Osteocyte (in vitro differentiated cells): Measurements from ENCODE around the gene CCDC88C. TPM values are rescaled to one million over a fixed set of nuclear protein-coding genes. Genes with fewer than 3 reads are reported as not detected.

Experiments
- DNase-seq: peaks from one replicate; pipeline ENCODE4 v3.0.0; 2021; ENCODE audit warnings: mixed read lengths; ENCODE audit not compliant: unreplicated experiment; ENCODE audit errors: extremely low spot score
- H3K27ac Mint-ChIP-seq: one replicate; pipeline ENCODE4 v1.8.0; 2021; ENCODE audit warnings: mild to moderate bottlenecking, mixed read lengths; ENCODE audit not compliant: unreplicated experiment
- H3K27me3 Mint-ChIP-seq: one replicate; pipeline ENCODE4 v1.8.0; 2021; ENCODE audit warnings: mixed read lengths; ENCODE audit not compliant: unreplicated experiment
- H3K36me3 Mint-ChIP-seq: one replicate; pipeline ENCODE4 v1.8.0; 2021; ENCODE audit warnings: mixed read lengths; ENCODE audit not compliant: unreplicated experiment
- H3K4me1 Mint-ChIP-seq: one replicate; pipeline ENCODE4 v1.8.0; 2021; ENCODE audit warnings: mixed read lengths; ENCODE audit not compliant: unreplicated experiment
- H3K4me3 Mint-ChIP-seq: one replicate; pipeline ENCODE4 v1.8.0; 2021; ENCODE audit warnings: mild to moderate bottlenecking, moderate library complexity, mixed read lengths; ENCODE audit not compliant: unreplicated experiment
- H3K9me3 Mint-ChIP-seq: one replicate; pipeline ENCODE4 v1.8.0; 2021; ENCODE audit warnings: mixed read lengths; ENCODE audit not compliant: unreplicated experiment
- CTCF ChIP-seq: fragments of 200-600 bp; sonication (generic); IDR thresholded peaks from 2 replicates; pipeline ENCODE4 v1.5.0; 2021; ENCODE audit warnings: antibody characterized with exemption, mild to moderate bottlenecking, moderate library complexity
- total RNA-seq: library from RNA; stranded (reverse); gene quantifications from 2 replicates; pipeline ENCODE4 v1.2.1, GENCODE V29; 2021

The CCDC88C gene
- total RNA-seq, 1 donor from 2014 or later, result 1.4 TPM

- TF ChIP-seq CTCF, result no peak
These were observed 88.1 kb downstream of the CCDC88C start for GRCh38 chr14:91329486-91330014.

GRCh38 chr14:91328313-91329050 is 89.1 kb downstream of the CCDC88C start:
- H3K27me3 Mint-ChIP-seq, result peaks cover 2% of the 10 kb centered on the region
- no peaks in the 10 kb centered on the region for H3K36me3 Mint-ChIP-seq
- peaks cover 6% of the 10 kb centered on the region for H3K4me1 Mint-ChIP-seq
- TF ChIP-seq CTCF, result no peak
- no peak for DNase-seq
- H3K4me3 Mint-ChIP-seq, result no peak overlapping the region
- H3K27ac Mint-ChIP-seq, result no peak overlapping the region
- no peaks in the 10 kb centered on the region for H3K9me3 Mint-ChIP-seq

More at GRCh38 chr14:91329486-91330014, 88.1 kb downstream of the CCDC88C start:
- H3K36me3 Mint-ChIP-seq, result no peaks in the 10 kb centered on the region
- H3K27me3 Mint-ChIP-seq, result peaks cover 2% of the 10 kb centered on the region
- no peak overlapping the region for H3K4me3 Mint-ChIP-seq
- no peak for DNase-seq
- H3K4me1 Mint-ChIP-seq, result peaks cover 6% of the 10 kb centered on the region
- no peak overlapping the region for H3K27ac Mint-ChIP-seq
- no peaks in the 10 kb centered on the region for H3K9me3 Mint-ChIP-seq

GRCh38 chr14:91327661-91328312 is 89.8 kb downstream of the CCDC88C start:
- Mint-ChIP-seq H3K9me3 (no peaks in the 10 kb centered on the region), H3K27ac (no peak overlapping the region), H3K27me3 (peaks cover 2% of the 10 kb centered on the region), H3K4me3 (no peak overlapping the region), H3K4me1 (peaks cover 6% of the 10 kb centered on the region), H3K36me3 (no peaks in the 10 kb centered on the region)
- DNase-seq, result no peak
- TF ChIP-seq CTCF, result no peak

GRCh38 chr14:91327250-91327595 is 90.4 kb downstream of the CCDC88C start:
- Mint-ChIP-seq H3K27ac (no peak overlapping the region), H3K4me1 (peaks cover 3% of the 10 kb centered on the region), H3K4me3 (no peak overlapping the region), H3K36me3 (no peaks in the 10 kb centered on the region), H3K27me3 (peaks cover 2% of the 10 kb centered on the region), H3K9me3 (no peaks in the 10 kb centered on the region)
- TF ChIP-seq CTCF, result no peak
- DNase-seq, result no peak
